HL-60 (cell line): ENCODE results near the gene MYO5C.

Experiments
- DNase-seq, 2 experiments: peaks; one replicate each; pipeline ENCODE4 v3.0.0-alpha.2; 2010 to 2020; ENCODE audit warnings: low read depth in 1 of 2, low spot score in 1 of 2
- H3K27ac ChIP-seq: fragments of 250-450 bp; sonication (Bioruptor Pico); replicated peaks from 2 replicates; pipeline ENCODE4 v1.5.1; 2020; ENCODE audit warnings: mild to moderate bottlenecking, moderate library complexity
- H3K27me3 ChIP-seq: fragments of 250-450 bp; sonication (Bioruptor Pico); 2 replicates; pipeline ENCODE4 v1.5.1; 2021; ENCODE audit warnings: mild to moderate bottlenecking, moderate library complexity; ENCODE audit not compliant: insufficient read depth, poor library complexity, severe bottlenecking
- H3K4me3 ChIP-seq: replicated peaks from 2 replicates; pipeline ENCODE4 v1.5.1; 2011; ENCODE audit warnings: mild to moderate bottlenecking, control low read depth, low read length; ENCODE audit not compliant: insufficient read depth
- GABPA ChIP-seq: IDR thresholded peaks from 2 replicates; pipeline ENCODE4 v1.6.1; 2012; ENCODE audit warnings: low read depth
- POLR2AphosphoS5 ChIP-seq: IDR thresholded peaks from 2 replicates; pipeline ENCODE4 v1.6.1; 2012; ENCODE audit warnings: low read depth
- SPI1 ChIP-seq: IDR thresholded peaks from 2 replicates; pipeline ENCODE4 v1.6.1; 2012; ENCODE audit warnings: low read depth, mild to moderate bottlenecking, borderline replicate concordance
- TF ChIP-seq, protein P1 (sequence below): IDR thresholded peaks from 2 replicates; pipeline ENCODE4 v1.6.1; 2012; ENCODE audit warnings: low read depth; ENCODE audit not compliant: insufficient replicate concordance
- TF ChIP-seq, protein P2 (sequence below): IDR thresholded peaks from one replicate; pipeline ENCODE4 v1.5.1; 2011; ENCODE audit warnings: low read length, control low read depth, inconsistent platforms; ENCODE audit not compliant: insufficient read depth

The MYO5C gene

DNA sequence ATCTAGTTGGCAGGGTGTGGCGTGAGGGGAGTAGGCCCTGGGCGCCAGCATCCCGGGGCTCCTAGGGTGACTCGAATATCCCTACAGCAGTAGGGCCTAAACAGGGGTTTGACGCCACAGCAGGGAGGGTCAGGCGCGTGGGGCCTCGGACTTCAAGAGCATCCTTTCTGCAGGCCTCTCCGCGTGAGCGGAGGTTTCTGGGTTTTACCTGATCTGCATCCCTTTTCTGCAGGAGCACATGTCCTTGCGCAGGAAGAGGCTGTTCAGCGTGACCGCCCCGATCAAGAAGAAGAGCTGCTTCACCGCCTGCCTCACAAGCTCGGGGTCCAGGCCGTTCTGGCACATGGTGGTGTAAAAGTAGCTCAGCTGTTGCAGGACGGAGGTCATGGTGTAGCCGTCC is 90.9 kb downstream of the MYO5C start:
- DNase-seq = no peak
- Histone ChIP-seq H3K27ac (no peak overlapping the region), H3K4me3 (no peak overlapping the region), H3K27me3 (no peaks in the 10 kb centered on the region)
- TF ChIP-seq SPI1 (no peak), GABPA (no peak), POLR2AphosphoS5 (no peak)
- TF ChIP-seq, protein P1, sequence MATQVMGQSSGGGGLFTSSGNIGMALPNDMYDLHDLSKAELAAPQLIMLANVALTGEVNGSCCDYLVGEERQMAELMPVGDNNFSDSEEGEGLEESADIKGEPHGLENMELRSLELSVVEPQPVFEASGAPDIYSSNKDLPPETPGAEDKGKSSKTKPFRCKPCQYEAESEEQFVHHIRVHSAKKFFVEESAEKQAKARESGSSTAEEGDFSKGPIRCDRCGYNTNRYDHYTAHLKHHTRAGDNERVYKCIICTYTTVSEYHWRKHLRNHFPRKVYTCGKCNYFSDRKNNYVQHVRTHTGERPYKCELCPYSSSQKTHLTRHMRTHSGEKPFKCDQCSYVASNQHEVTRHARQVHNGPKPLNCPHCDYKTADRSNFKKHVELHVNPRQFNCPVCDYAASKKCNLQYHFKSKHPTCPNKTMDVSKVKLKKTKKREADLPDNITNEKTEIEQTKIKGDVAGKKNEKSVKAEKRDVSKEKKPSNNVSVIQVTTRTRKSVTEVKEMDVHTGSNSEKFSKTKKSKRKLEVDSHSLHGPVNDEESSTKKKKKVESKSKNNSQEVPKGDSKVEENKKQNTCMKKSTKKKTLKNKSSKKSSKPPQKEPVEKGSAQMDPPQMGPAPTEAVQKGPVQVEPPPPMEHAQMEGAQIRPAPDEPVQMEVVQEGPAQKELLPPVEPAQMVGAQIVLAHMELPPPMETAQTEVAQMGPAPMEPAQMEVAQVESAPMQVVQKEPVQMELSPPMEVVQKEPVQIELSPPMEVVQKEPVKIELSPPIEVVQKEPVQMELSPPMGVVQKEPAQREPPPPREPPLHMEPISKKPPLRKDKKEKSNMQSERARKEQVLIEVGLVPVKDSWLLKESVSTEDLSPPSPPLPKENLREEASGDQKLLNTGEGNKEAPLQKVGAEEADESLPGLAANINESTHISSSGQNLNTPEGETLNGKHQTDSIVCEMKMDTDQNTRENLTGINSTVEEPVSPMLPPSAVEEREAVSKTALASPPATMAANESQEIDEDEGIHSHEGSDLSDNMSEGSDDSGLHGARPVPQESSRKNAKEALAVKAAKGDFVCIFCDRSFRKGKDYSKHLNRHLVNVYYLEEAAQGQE = no peak
- TF ChIP-seq, protein P2, sequence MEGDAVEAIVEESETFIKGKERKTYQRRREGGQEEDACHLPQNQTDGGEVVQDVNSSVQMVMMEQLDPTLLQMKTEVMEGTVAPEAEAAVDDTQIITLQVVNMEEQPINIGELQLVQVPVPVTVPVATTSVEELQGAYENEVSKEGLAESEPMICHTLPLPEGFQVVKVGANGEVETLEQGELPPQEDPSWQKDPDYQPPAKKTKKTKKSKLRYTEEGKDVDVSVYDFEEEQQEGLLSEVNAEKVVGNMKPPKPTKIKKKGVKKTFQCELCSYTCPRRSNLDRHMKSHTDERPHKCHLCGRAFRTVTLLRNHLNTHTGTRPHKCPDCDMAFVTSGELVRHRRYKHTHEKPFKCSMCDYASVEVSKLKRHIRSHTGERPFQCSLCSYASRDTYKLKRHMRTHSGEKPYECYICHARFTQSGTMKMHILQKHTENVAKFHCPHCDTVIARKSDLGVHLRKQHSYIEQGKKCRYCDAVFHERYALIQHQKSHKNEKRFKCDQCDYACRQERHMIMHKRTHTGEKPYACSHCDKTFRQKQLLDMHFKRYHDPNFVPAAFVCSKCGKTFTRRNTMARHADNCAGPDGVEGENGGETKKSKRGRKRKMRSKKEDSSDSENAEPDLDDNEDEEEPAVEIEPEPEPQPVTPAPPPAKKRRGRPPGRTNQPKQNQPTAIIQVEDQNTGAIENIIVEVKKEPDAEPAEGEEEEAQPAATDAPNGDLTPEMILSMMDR = no peak

DNA sequence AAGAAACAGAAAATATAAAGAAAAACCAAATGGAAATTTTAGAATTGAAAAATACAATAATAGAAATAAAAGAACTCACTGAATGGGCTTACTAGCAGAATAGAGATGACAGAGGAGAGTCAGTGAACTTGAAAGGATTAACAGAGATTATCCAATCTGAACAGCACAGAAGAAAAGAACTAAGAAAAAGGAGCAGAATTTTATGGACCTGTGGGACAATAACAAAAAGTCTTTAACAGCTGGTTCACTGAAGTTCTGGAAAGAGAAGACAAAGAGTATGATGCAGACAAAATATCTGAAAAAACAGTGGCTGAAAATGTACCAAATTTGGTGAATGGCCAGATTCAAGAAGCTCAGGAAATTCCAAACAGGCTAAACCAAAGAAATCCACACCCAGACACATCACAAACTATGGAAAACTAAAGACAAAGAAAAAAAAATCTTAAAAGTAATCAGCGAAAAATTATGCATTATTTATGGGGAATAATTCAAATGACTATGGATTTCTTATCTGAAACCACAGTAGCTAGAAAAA is 94.7 kb downstream of the MYO5C start:
- Histone ChIP-seq H3K27me3 (no peaks in the 10 kb centered on the region), H3K27ac (no peak overlapping the region), H3K4me3 (no peak overlapping the region)
- TF ChIP-seq POLR2AphosphoS5 (no peak), SPI1 (no peak), GABPA (no peak)
- TF ChIP-seq, protein P1 = no peak
- TF ChIP-seq, protein P2 = no peak
- no peak for DNase-seq

DNA sequence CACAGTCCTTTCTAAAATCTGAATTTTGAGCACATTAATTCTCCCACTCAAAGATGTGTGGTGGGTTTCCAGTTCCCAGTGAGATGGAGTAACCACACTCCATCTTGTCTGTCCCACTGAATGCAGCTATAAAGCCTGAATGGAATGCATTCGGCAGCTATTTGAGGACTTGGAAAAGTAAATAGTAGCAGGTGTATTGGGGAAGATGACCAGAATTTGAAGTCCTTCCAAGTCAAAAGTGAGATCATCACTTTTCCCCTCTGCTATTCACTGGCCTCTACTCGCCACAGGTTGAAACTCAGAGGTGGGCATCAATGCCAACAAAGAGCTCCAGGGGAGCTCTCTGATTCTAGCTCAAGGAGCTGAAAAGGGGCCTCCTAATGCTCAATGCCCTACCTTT is 96.3 kb downstream of the MYO5C start:
- no peaks in the 10 kb centered on the region for H3K27me3 ChIP-seq
- no peak for TF ChIP-seq GABPA
- TF ChIP-seq, protein P1 = no peak
- TF ChIP-seq POLR2AphosphoS5 = no peak
- TF ChIP-seq, protein P2 = no peak
- TF ChIP-seq SPI1 = no peak
- DNase-seq = no peak
- H3K4me3 ChIP-seq = no peak overlapping the region
- no peak overlapping the region for H3K27ac ChIP-seq
